HL-60/S4 treated with retinoic acid at 250 ng/mL for 4 days and 3 days (cell line): Measurements from ENCODE around the gene SMAP1.

Experiments used
- in situ Hi-C: fragments of 300-500 bp; cut with MboI; formaldehyde crosslinking; loops from 2 replicates; pipeline ENCODE4 v1.7.0; 2022; ENCODE audit warnings: low sequenced_read_pairs

Gene SMAP1

DNA sequence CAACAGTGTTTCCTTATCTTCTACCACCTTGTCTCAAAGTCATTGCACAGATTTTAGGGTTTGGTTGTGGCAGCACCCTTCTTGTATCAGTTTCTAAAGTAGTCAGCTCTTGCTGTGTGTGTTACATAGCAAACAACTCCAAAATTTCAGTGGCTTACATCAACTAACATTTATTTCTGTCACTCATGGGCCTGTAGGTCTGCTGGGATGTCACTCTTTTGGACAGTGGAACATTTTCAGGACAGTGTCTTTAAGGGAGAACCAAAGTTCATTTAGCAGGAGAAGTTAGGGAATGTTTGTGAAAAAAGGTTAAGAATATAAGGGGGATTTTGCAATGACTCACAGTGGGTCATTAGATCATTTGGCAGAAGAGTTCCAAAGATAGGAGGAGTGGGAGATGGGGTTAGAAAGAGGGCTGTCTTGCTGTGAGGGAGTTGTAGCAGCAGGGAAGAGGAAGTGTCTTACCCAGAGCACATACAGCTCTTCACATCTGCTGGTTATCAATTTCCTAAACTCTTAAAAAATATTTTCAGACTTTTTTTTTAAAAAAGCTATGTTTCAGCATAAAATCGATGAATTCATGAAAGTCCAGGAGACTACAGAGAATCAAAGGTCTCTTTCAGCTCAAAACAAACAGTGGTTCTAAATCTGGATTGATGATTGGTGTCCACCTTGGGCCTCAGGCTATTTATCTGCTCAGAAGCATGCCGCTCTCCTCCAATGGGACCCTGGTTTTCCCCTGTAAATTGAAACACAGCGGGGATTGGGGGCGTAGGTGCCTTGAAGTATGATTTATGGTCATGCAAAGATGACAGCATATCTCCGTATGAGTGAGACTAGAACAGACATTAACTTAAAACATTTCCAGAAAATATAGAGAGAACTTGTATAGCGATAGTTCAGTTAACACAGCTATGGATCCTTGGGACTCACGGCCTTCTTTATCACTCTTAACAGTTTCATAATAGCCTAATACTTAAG is 171.9 kb downstream of the SMAP1 start:
- in situ Hi-C loops = no loop called here

DNA sequence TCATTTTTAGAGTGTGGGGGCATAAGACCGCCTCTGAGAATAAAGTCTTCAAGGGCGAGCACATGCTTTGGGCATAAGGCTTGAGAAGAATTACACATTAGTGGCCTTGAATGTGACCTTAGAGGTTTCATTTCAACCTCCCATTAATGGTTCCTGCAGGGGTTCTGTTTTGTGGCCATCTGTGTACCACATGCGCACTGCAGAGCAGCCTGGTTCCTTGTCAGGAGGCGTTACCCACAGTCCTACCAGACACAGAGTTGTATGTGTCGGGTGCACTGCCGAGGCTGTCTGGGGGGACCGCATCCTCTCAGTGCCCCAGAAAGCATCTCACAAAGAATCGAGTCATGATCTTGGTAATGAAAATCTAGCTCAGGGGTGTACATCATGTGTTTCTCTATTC is 173.4 kb downstream of the SMAP1 start:
- in situ Hi-C loops = no loop called here

DNA sequence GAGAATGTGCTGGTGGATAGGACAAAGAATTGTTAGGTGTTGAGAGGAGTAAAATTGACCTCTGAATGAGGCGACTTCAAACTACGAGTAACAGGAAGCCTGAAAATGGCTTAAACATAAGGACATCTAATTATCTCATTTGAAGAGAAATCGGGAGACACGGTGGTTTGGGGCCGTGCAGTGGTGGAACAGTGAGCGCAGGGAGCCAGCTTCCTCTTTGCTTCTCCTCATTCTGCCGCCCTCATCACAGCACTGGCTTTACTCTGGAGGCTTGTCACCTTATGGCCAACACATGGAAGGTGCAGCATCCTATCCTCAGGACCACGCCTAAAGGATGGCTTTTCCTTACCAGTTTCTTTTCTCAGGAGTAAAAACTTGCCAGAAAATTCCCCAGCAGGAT is 174.9 kb downstream of the SMAP1 start:
- in situ Hi-C loops = no loop called here

DNA sequence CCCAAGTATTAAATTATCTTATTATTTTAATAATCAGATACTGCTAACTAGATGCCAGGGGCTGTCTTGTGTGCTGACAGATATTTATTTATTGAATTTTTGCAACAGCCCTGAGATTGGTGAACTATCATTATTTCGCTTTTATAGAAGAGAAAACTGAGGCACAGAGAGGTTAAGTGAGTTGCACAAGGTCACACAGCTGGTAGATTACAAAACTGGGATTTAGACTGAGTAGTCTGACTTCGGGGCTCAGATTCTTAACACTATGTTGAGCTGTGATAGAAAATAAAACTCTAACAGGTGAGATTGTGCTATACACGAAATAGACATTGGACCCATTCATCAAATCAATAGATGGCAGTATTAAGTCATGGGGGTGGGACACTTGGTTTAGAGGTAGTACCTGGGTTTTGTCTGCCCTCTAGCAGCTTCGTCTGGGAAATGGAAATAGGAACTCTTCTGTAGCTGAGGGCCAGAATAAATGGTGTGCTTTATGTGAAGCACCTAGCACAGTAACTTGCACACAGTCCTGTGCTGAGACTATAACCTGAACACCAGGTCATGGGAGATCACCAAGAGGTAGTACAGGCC is 175.7 kb downstream of the SMAP1 start:
- in situ Hi-C loops = no loop called here

DNA sequence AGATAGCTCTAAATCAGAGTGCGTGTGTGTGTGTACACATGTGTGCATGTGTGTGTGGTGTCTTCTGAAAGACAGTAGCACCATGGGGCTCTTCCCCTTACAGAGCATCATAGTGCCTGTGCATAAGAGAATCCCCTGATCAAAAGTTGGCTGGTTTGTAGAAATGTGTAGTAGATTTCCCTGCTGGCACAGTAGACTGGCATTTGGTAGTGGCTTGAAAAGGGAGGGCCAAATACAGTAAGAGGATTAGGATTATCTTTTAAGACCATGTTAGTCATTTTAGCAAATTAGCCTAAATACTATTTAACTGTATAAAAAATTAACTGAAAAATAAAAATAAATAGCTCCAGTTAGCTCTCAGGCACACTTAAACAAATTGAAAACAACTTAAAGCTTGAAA is 176.6 kb downstream of the SMAP1 start:
- in situ Hi-C loops = no loop called here

DNA sequence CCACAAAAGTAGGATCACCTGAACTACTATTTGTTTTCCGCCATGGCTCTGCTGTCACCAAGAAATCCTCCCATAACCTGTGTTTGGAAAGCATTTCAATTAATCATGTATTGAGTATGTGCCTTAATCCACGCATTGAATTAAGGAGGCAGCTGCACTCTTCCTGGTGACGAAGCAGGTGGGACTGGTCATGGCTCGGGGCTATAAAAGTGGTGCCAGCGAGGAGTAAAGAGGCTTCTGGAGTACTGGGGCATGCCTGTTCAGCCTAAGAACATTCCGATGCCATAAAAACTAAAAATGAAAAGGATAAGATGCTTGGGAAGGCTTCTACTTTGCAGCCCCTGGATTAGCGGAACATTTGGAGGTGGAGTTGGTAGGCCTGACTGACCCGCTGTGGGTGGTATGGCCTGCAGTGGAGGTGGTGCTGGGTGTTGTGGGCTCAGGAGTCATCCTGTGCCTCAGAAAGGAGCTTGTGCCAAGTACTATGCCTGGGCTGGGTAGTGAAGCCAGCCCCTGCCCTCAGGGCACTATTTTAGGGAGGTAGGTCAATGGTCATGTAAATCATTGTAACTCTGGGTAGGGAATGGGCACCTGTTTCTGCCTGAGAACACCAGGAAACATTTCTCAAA is 178.6 kb downstream of the SMAP1 start:
- in situ Hi-C loops = no loop called here

DNA sequence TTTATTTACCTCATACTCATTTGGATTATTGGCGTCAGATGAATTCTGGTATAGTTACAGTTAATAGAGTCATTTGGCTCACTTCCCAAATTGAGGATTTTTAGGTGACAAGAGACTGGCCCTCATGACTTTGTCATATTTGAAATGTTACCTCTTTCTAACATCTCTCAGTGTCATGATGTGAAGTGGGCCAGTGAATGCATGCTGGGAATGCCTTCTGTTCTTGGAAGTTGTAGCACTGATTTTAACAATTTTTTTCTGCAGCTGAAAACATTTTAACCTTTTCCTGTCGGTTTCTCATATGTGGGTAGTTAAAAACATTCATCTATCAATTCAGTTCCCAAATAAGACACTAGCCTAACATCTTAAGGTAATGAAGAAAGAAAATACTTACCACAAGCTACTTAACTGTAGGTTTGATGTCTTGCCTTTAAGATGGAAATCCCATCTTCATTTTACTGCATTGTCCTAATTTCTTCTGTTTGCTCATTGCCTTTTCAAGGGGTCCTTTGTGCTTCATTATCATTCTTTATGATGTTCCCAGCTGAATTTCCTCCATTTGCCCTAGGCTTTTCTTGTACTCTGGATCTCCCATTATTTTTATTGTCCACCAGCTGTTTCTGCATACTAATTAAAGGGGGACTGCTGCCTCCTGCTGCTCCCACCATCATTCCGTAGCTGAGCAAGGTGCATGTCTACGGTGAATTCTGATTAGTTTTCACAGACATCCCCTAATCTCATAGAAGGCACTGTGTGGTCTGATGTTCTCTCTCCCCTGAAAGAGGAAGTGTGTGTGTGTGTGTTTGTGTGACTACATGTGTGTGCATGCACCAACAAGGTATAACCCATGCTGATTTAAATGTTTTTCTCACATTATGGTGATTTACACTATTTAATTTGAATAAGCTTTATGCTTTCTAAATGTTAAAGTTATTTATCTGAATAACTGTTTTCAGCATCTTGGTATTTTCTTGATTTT is 179.7 kb downstream of the SMAP1 start:
- in situ Hi-C loops = no loop called here

DNA sequence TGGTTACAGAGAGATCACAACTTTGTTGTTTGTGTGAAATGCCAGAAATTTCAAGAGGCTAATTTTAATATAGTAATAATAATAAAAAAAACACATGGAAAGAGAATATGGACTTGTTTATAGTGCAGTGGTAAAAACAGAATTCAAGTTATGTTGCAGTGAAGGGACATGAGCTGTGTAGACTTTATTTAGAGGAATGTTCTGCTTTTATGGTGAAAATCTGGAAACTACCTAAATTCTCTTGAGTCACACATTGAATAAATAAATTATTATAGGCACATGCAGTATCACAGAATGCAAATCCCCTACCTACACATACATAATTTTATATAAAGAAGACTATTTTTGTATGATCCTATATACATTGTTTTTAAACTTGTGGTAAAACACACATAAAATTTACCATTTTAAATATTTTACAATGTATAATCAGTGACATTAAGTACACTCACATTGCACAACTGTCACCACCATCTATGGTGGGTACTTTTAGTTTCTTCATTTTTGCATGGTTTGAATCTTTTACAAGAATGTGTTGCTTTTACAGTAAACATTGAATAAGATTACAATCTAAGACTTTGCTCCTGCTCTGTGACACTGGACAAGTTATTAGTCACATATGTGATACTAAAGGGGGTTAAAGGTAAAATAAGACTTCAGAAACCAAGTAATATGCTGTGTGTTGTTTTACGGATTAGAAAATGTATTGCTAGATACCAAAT is 181.8 kb downstream of the SMAP1 start:
- in situ Hi-C loops = no loop called here

DNA sequence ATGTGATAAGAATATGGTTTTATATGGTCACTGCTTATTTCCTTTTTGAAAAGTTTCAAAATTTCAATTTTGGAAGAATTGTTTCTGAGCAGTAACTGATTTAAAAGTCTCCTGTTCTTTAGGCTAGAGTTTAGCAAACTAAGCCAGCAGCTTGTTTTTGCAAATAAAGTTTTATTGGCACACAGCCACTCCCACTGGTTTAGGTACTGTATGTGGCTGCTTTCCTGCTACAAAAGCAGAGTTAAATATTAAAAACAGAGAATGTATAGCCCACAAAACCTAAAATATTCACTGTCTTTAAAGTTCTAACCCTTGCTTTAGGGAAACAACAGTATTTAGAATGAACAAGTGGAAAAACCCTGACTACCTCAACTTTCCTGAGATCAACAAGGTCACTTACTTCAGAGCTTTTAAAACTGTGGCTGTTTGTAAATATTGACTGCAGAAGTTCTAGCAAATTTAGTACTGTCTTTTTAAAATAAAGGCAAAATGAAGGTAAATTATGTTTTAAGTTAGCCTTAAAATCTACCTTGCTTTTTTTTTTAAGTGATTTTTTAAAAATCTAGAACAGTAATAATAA is 185.1 kb downstream of the SMAP1 start:
- in situ Hi-C loops = no loop called here

DNA sequence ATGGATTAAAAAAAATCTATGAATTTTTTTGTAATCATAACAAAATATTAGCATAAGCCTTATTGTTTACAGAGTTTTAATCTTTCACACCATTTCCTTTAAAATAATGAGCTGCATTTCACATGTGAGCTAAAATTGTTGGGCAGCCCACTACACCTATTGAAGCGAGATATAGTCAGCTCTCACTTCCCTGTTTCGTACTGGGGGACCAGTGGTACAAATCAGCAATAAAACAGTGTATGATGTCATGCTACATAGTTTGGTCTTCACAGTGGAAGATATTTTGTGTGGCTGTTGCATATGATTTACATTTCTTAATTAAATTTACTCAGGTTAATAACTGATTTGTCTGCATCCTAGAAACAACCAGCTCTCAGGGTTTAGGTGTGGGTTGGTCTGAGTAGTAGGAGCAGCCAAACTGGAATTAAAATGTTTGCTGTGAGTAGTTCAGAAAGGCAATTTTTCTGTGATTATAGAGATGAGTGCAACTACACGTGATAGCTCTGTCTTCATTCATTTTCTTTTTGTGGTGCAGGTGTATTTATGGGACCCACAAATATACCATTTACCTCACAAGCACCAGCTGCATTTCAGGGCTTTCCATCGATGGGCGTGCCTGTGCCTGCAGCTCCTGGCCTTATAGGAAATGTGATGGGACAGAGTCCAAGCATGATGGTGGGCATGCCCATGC is 189.8 kb downstream of the SMAP1 start:
- in situ Hi-C loops = no loop called here

DNA sequence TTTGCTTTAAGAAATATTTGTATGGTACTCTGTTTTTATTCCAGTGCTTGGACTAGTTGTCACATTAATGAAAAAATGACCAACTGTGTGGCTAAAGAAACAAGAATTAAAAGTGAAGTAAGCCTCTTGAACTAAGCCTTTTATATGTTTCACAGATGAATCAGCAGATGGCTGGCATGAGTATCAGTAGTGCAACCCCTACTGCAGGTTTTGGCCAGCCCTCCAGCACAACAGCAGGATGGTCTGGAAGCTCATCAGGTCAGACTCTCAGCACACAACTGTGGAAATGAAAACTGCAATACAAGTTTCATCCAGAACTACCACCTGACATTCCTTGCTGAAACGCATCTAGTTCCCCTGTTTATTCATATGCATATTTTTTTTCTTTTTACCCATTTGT is 192.4 kb downstream of the SMAP1 start:
- in situ Hi-C loops = no loop called here

DNA sequence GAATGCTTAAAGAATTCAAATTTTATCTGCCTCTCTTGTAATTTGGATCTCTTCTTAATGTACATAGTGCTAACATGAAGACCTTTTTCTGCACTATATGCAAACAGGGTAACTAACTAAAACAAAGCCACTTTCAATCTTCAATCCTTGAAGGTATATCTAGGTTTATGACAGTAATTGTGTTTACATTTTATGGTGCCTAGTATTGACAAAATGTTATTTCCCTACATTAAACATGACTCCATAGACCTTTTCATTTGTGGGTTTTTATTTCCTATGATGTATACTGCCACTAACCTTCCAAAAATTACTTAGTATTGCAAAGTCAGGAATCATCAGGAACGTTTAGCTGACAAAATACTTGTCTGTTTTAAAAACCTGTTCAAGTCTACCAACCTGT is 193.2 kb downstream of the SMAP1 start:
- in situ Hi-C loops = no loop called here

DNA sequence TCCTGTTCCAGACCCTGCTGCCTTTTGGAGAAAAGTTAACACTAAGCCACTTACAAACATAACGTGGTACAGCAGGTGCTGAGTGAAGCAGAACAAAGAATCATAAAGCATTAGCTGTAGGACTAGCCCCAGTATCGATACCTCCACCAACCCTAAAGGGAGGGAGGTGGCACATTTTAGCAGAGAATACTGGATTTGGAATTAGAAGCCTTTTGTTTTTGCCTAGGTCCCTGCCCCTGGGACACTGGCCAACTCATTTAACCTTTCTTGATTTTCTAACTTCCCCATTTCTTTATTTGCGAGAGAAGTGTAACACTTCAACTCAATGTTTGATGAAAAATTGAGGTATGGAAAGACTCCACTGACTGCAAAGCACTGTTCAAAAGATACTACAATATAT is 195.7 kb downstream of the SMAP1 start:
- in situ Hi-C loops = no loop called here

DNA sequence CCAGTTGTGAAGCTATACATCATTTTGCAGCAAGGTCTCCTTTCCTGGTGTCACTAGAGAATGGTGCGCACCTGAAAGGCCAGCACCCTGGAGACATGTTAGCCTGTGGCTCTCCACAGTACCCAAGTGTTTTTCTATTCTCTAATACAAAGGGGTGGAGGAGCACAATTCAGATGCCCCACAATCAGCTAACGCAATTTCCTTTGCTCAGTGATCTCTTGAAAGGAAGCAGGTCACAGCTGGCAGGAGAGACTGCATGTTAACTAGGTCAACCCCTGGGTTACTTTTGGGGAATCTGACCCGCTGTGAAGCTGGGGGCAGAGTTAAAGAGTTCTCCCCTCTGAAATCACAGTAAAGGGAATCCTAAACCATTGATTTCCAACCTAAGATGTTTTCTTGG is 196.7 kb downstream of the SMAP1 start:
- in situ Hi-C loops = no loop called here

DNA sequence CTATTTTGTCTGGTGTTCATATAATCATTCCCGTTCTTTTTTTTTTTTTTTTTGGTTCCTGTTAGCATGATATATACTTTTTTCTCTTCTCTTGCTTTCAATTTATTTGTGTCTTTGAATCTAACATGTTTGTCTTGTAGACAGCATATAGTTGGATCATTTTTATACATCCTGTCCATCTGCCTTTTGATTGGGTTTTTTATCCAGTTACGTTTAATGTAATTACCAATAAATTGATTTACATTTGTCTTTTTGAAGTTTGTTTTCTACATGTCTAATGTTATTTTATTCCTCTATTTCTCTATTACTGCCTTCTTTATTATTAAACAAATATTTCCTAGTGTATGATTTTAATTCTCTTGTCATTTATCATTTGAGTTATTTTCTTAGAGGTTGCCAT is 204.8 kb downstream of the SMAP1 start:
- in situ Hi-C loops = no loop called here

DNA sequence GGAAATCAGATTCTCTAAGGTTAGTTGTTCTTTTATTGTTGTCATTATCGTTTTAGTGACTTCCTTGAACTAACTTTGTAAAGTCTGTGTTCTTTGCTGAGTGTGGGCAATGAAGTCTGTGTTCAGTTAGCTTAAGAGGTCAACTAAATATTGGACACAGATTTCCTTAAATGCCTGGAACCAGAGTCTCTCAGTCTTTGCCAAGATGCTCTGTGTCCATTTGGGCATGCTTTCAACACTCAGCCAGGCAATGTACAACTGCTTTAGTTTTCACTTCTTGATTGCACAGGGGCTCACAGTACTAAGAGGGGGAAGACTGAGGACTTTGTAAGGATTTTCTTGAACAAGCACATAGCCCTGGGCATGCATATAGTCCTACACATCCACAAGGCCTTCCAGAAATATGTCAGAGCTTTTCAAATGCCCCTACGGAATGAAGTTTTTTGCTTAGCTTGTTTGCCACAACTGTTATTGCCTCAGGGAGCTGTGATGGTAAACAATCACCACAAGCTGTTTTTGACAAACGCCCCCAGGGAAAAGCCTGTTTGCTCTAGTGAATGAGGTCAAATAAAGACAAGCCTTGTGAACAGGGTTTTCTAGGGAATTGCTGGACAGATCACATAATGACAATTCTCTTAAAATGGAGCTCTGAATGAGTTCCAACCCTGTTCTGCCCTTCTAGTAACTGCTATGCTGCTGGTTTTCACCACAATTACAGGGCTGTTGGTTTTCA is 206.7 kb downstream of the SMAP1 start:
- in situ Hi-C loops = no loop called here

DNA sequence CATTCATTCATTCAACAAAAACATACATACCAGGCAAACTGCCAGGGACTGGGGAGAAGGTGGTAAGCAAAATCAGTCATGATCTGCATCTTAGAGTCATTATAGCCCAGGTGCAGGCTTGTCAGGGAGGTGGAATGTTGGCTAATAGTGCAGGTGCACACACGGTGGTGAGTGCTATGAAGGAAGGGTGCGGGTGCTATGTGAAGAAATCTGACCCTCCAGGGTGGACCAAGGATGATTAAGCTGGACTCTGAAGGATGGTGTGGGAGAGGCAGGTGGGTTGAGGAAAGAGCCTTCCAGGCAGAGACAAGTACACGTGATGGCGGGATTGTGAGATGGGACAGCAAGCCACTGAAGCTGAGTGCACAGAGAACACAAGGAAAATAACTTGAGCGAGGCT is 211.8 kb downstream of the SMAP1 start:
- in situ Hi-C loops = no loop called here
